Lower leg skin (tissue), 3 donors: ENCODE data around the gene MYCBP2.

Source experiments
- CTCF ChIP-seq, 3 donors: fragments of 450-650 bp; IDR thresholded peaks; one replicate each; pipeline ENCODE4 v1.5.1; 2016; ENCODE audit warnings: antibody characterized with exemption in 3 of 3, mild to moderate bottlenecking in 3 of 3, moderate library complexity in 2 of 3
- POLR2A ChIP-seq, 2 donors: fragments of 450-650 bp; IDR thresholded peaks; one replicate each; pipeline ENCODE4 v1.6.1; 2016 to 2017; ENCODE audit warnings: antibody characterized with exemption in 2 of 2, mild to moderate bottlenecking in 1 of 2, moderate library complexity in 1 of 2

GRCh38 chr13:77042566-77043177 is 284.2 kb downstream of the MYCBP2 start:
- TF ChIP-seq CTCF (IDR thresholded peaks at IDR 0.05) (no peak), POLR2A (IDR thresholded peaks at IDR 0.05) (no peak)
